ENCODE results near the gene ABL2.

DNA sequence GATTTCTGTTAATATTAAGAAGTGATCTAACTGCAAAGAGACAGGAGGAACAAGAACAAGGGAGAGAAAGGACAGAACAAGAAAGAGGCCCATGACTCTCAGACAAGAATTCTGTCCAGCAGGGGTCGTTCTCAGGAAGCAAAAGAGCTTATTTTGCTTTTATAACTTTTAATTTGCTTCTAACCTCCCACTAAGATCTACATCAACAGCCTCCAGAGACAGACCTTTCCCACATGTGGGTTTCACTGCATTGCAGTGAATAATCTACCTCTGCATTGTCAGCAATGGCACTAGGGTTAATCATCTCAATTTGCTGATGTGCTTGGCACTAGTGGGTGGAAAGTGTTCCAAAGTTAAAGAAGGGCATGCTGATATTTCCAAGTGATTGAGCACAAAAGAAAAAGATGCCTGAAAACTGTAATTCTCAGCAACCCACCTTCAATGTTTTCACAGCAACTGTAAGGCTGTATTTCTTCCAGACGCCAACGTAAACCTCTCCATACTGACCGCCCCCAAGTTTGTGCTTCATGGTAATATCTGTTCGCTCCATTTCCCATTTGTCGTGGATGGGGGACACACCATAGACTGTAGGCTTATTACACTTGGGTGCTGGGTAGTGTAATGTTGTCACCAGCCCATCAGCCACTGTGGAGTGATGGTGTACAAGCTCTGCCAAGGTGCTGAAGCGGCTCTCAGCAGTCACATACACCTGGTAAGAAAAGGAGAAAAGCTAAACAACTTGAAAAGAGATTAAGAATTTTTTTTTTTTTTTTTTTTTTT, 108.1 kb downstream of the ABL2 start:
- TF ChIP-seq, protein P1, sequence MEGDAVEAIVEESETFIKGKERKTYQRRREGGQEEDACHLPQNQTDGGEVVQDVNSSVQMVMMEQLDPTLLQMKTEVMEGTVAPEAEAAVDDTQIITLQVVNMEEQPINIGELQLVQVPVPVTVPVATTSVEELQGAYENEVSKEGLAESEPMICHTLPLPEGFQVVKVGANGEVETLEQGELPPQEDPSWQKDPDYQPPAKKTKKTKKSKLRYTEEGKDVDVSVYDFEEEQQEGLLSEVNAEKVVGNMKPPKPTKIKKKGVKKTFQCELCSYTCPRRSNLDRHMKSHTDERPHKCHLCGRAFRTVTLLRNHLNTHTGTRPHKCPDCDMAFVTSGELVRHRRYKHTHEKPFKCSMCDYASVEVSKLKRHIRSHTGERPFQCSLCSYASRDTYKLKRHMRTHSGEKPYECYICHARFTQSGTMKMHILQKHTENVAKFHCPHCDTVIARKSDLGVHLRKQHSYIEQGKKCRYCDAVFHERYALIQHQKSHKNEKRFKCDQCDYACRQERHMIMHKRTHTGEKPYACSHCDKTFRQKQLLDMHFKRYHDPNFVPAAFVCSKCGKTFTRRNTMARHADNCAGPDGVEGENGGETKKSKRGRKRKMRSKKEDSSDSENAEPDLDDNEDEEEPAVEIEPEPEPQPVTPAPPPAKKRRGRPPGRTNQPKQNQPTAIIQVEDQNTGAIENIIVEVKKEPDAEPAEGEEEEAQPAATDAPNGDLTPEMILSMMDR (IDR thresholded peaks at IDR 0.05; ENCODE audit: low read depth, low read length, poor library complexity, severe bottlenecking), result peak; percentile 74
- TF ChIP-seq EZH2phosphoT487 (IDR thresholded peaks at IDR 0.05; ENCODE audit: borderline replicate concordance, low read length), result no peak
